NCI-H128 (cell line): ENCODE results near the gene SSTR4.
"Not testable (repeated sequence)": the region's sequence is repeated elsewhere in the genome, so short reads cannot be mapped to it uniquely, and the experiment has no call there.

Source experiments
- DNase-seq: peaks from one replicate; lab custom pipeline; 2025; ENCODE audit not compliant: unreplicated experiment; lab: John Stamatoyannopoulos, UW

Gene SSTR4

GRCh38 chr20:23034721-23035671 is at the start of gene SSTR4:
TSS of gene SSTR4 (plus strand) at chr20:23035312. CDS start at chr20:23035484, 172 bp downstream.
- no peak for DNase-seq

GRCh38 chr20:22986601-22987000 is 48.5 kb upstream of the SSTR4 start:
- no peak for DNase-seq

GRCh38 chr20:22991424-22991823 is 43.7 kb upstream of the SSTR4 start:
- DNase-seq, result not testable (repeated sequence)

- no peak for DNase-seq
Measured at GRCh38 chr20:22993823-22994222, 41.3 kb upstream of the SSTR4 start.

- no peak for DNase-seq
Measured at GRCh38 chr20:22995923-22996322, 39.2 kb upstream of the SSTR4 start.

- DNase-seq, result no peak
Measured at GRCh38 chr20:22998476-22998875, 36.6 kb upstream of the SSTR4 start.

GRCh38 chr20:22999756-23000155 is 35.4 kb upstream of the SSTR4 start:
- no peak for DNase-seq

- DNase-seq, result no peak
Measured at GRCh38 chr20:23000232-23000947, 34.7 kb upstream of the SSTR4 start.

GRCh38 chr20:23002276-23002675 is 32.8 kb upstream of the SSTR4 start:
- no peak for DNase-seq

GRCh38 chr20:23003077-23003635 is 32.0 kb upstream of the SSTR4 start:
- no peak for DNase-seq

- DNase-seq, result no peak
Measured at GRCh38 chr20:23003881-23004460, 31.1 kb upstream of the SSTR4 start.

- no peak for DNase-seq
Measured at GRCh38 chr20:23005776-23006175, 29.3 kb upstream of the SSTR4 start.

GRCh38 chr20:23007462-23007861 is 27.6 kb upstream of the SSTR4 start:
- no peak for DNase-seq

- DNase-seq, result no peak
Measured at GRCh38 chr20:23007886-23008655, 27.0 kb upstream of the SSTR4 start.

GRCh38 chr20:23008667-23009066 is 26.4 kb upstream of the SSTR4 start:
- DNase-seq, result no peak

- DNase-seq, result no peak
Measured at GRCh38 chr20:23009636-23010035, 25.5 kb upstream of the SSTR4 start.

- DNase-seq, result no peak
Measured at GRCh38 chr20:23010096-23010495, 25.0 kb upstream of the SSTR4 start.

GRCh38 chr20:23011008-23011721 is 23.9 kb upstream of the SSTR4 start:
- DNase-seq, result no peak

- no peak for DNase-seq
Measured at GRCh38 chr20:23013429-23013828, 21.7 kb upstream of the SSTR4 start.

GRCh38 chr20:23017516-23017915 is 17.6 kb upstream of the SSTR4 start:
- no peak for DNase-seq
